Measurements from ENCODE around the gene MXRA8. TPM values are rescaled to one million over a fixed set of nuclear protein-coding genes. Genes with fewer than 3 reads are reported as not detected.

Gene MXRA8
- total RNA-seq, 1 donor, result 735 TPM

- H4K20me1 ChIP-seq (ENCODE audit: insufficient read depth, low read length), result peaks cover 6% of the 10 kb centered on the region
- no peak overlapping the region for H3K4me2 ChIP-seq (ENCODE audit: insufficient read depth, low read length)
- peak; percentile 78 for DNase-seq (ENCODE audit: insufficient read length, low spot score, missing footprints)
- peaks cover 13% of the 10 kb centered on the region for H3K36me3 ChIP-seq (ENCODE audit: insufficient read depth, low read length)
- H3K79me2 ChIP-seq (ENCODE audit: insufficient read depth, low read length), result peaks cover 18% of the 10 kb centered on the region
- H3K4me1 ChIP-seq (ENCODE audit: insufficient read depth, low read length), result no peaks in the 10 kb centered on the region
- TF ChIP-seq CTCF (IDR thresholded peaks at IDR 0.05; ENCODE audit: extremely low read depth, low read depth, low read length), result no peak
- H2AFZ ChIP-seq (ENCODE audit: low read length), result no peak overlapping the region
- no peaks in the 10 kb centered on the region for H3K27me3 ChIP-seq (ENCODE audit: insufficient read depth, low read length)
- H3K9me3 ChIP-seq (ENCODE audit: low read depth, low read length), result no peaks in the 10 kb centered on the region
- H3K4me3 ChIP-seq (ENCODE audit: insufficient read depth, low read length), result no peak overlapping the region
- H3K27ac ChIP-seq (ENCODE audit: low read depth, low read length), result no peak overlapping the region
Measured at GRCh38 chr1:1381294-1381693, 22.9 kb upstream of the MXRA8 start.

GRCh38 chr1:1380860-1381259, 22.5 kb upstream of the MXRA8 start:
- Histone ChIP-seq H2AFZ (ENCODE audit: low read length) (no peak overlapping the region), H3K4me2 (ENCODE audit: insufficient read depth, low read length) (no peak overlapping the region), H3K27ac (ENCODE audit: low read depth, low read length) (no peak overlapping the region), H3K4me1 (ENCODE audit: insufficient read depth, low read length) (no peaks in the 10 kb centered on the region), H3K36me3 (ENCODE audit: insufficient read depth, low read length) (peaks cover 9% of the 10 kb centered on the region), H3K79me2 (ENCODE audit: insufficient read depth, low read length) (peaks cover 18% of the 10 kb centered on the region), H3K4me3 (ENCODE audit: insufficient read depth, low read length) (no peak overlapping the region), H3K9me3 (ENCODE audit: low read depth, low read length) (no peaks in the 10 kb centered on the region), H4K20me1 (ENCODE audit: insufficient read depth, low read length) (peaks cover 2% of the 10 kb centered on the region), H3K27me3 (ENCODE audit: insufficient read depth, low read length) (no peaks in the 10 kb centered on the region)
- TF ChIP-seq CTCF (IDR thresholded peaks at IDR 0.05; ENCODE audit: extremely low read depth, low read depth, low read length), result no peak
- DNase-seq (ENCODE audit: insufficient read length, low spot score, missing footprints), result no peak

- no peak for TF ChIP-seq CTCF (IDR thresholded peaks at IDR 0.05; ENCODE audit: extremely low read depth, low read depth, low read length)
- Histone ChIP-seq H3K79me2 (ENCODE audit: insufficient read depth, low read length) (peaks cover 32% of the 10 kb centered on the region), H3K27ac (ENCODE audit: low read depth, low read length) (no peak overlapping the region), H3K4me2 (ENCODE audit: insufficient read depth, low read length) (no peak overlapping the region), H4K20me1 (ENCODE audit: insufficient read depth, low read length) (peaks cover 6% of the 10 kb centered on the region), H2AFZ (ENCODE audit: low read length) (no peak overlapping the region), H3K4me1 (ENCODE audit: insufficient read depth, low read length) (peaks cover 9% of the 10 kb centered on the region), H3K36me3 (ENCODE audit: insufficient read depth, low read length) (peaks cover 6% of the 10 kb centered on the region), H3K27me3 (ENCODE audit: insufficient read depth, low read length) (no peaks in the 10 kb centered on the region), H3K9me3 (ENCODE audit: low read depth, low read length) (no peaks in the 10 kb centered on the region), H3K4me3 (ENCODE audit: insufficient read depth, low read length) (no peak overlapping the region)
- peak; percentile 67 for DNase-seq (ENCODE audit: insufficient read length, low spot score, missing footprints)
Measured at GRCh38 chr1:1377540-1378205, 19.3 kb upstream of the MXRA8 start.

- Histone ChIP-seq H3K27ac (ENCODE audit: low read depth, low read length) (peak overlapping the region; percentile 64), H3K4me1 (ENCODE audit: insufficient read depth, low read length) (peaks cover 12% of the 10 kb centered on the region)
- peak; percentile 71 for DNase-seq (ENCODE audit: insufficient read length, low spot score, missing footprints)
Measured at GRCh38 chr1:1376551-1377226, 18.3 kb upstream of the MXRA8 start.

More at GRCh38 chr1:1376551-1377226, 18.3 kb upstream of the MXRA8 start:
- Histone ChIP-seq H3K4me3 (ENCODE audit: insufficient read depth, low read length) (no peak overlapping the region), H3K4me2 (ENCODE audit: insufficient read depth, low read length) (peak overlapping the region; percentile 46), H4K20me1 (ENCODE audit: insufficient read depth, low read length) (peaks cover 14% of the 10 kb centered on the region), H3K36me3 (ENCODE audit: insufficient read depth, low read length) (peaks cover 6% of the 10 kb centered on the region), H3K9me3 (ENCODE audit: low read depth, low read length) (no peaks in the 10 kb centered on the region), H3K79me2 (ENCODE audit: insufficient read depth, low read length) (peaks cover 34% of the 10 kb centered on the region), H2AFZ (ENCODE audit: low read length) (no peak overlapping the region), H3K27me3 (ENCODE audit: insufficient read depth, low read length) (no peaks in the 10 kb centered on the region)
- no peak for TF ChIP-seq CTCF (IDR thresholded peaks at IDR 0.05; ENCODE audit: extremely low read depth, low read depth, low read length)

Measured in osteoblast (primary cell).